Sigmoid colon (tissue), 7 donors: ENCODE results near the gene GATA5. TPM values are rescaled to one million over a fixed set of nuclear protein-coding genes. Genes with fewer than 3 reads are reported as not detected.

ENCODE experiments used
- DNase-seq: peaks from one replicate; pipeline ENCODE4 v3.0.0-alpha.2; 2019
- H3K27ac ChIP-seq, 4 donors: fragments of 200-600 bp; sonication (generic); one replicate each; pipeline ENCODE4 v1.5.1; 2016 to 2019; ENCODE audit warnings: mild to moderate bottlenecking in 1 of 4
- H3K27me3 ChIP-seq, 3 donors: fragments of 200-600 bp; sonication (generic); one replicate each; pipeline ENCODE4 v1.5.1; 2019; ENCODE audit warnings: mild to moderate bottlenecking in 1 of 3
- H3K36me3 ChIP-seq, 4 donors: fragments of 200-600 bp; sonication (generic); one replicate each; pipeline ENCODE4 v1.5.1; 2016 to 2019
- H3K4me1 ChIP-seq, 4 donors: fragments of 200-600 bp; sonication (generic); one replicate each; pipeline ENCODE4 v1.5.1; 2017 to 2019
- H3K4me3 ChIP-seq, 4 donors: fragments of 200-600 bp; sonication (generic); one replicate each; pipeline ENCODE4 v1.5.1; 2017 to 2019; ENCODE audit warnings: mild to moderate bottlenecking in 2 of 4, moderate library complexity in 1 of 4
- H3K9me3 ChIP-seq, 4 donors: fragments of 200-600 bp in 3 of 4; sonication (generic) in 3 of 4; one replicate each; pipeline versions ENCODE4 v1.5.1 to v1.6.1; 2013 to 2019
- EP300 ChIP-seq, 4 donors: sonication (generic); formaldehyde crosslinking; IDR thresholded peaks; one replicate each; pipeline ENCODE4 v1.6.1; 2017; ENCODE audit warnings: antibody characterized with exemption in 4 of 4
- POLR2A ChIP-seq, 2 donors: fragments of 450-650 bp; IDR thresholded peaks; one replicate each; pipeline ENCODE4 v1.6.1; 2016; ENCODE audit warnings: antibody characterized with exemption in 2 of 2, mild to moderate bottlenecking in 2 of 2, moderate library complexity in 2 of 2
- POLR2AphosphoS5 ChIP-seq, 4 donors: sonication (generic); formaldehyde crosslinking; IDR thresholded peaks; one replicate each; pipeline ENCODE4 v1.6.1; 2017; ENCODE audit warnings: antibody characterized with exemption in 4 of 4
- WGBS, 2 donors: extraction: QIAGEN DNeasy Blood & Tissue Kit; methylation state at CpG; one replicate each; pipeline ENCODE4 v1.1.7; 2013; 5-methylcytosine and 5-hydroxymethylcytosine counted together
- intact Hi-C: fragments of 100-400 bp; cut with DNase I; formaldehyde crosslinking; loops from one replicate; pipeline ENCODE4 v1.15.1; 2023
- polyA plus RNA-seq, 3 donors: library from polyadenylated mRNA; stranded (reverse); fragments of 200-250 nt; gene quantifications; one replicate each; pipeline ENCODE4 v1.2.3, GENCODE V29; 2013
- total RNA-seq, 4 donors: library from RNA; depleted of rRNA; stranded (reverse); fragments of >200 nt; gene quantifications; one replicate each; pipeline ENCODE4 v1.1.0, GENCODE V29; 2016
- TF ChIP-seq, protein P1 (sequence below), 4 experiments: fragments of 450-650 bp in 3 of 4; fragments of 200-600 bp in 1 of 4; IDR thresholded peaks; one replicate each; pipeline ENCODE4 v1.5.1; 2016 to 2019; ENCODE audit warnings: antibody characterized with exemption in 4 of 4, mild to moderate bottlenecking in 3 of 4, moderate library complexity in 2 of 4
- donor health status: healthy with polysubstance abuse.
- donor health status: Bipolar disorder and iron deficiency.
- donor health status: healthy.

GATA5 gene
- total and polyA plus RNA-seq, 7 donors, result 0.03 to 0.36 TPM; not detected in 5

DNA sequence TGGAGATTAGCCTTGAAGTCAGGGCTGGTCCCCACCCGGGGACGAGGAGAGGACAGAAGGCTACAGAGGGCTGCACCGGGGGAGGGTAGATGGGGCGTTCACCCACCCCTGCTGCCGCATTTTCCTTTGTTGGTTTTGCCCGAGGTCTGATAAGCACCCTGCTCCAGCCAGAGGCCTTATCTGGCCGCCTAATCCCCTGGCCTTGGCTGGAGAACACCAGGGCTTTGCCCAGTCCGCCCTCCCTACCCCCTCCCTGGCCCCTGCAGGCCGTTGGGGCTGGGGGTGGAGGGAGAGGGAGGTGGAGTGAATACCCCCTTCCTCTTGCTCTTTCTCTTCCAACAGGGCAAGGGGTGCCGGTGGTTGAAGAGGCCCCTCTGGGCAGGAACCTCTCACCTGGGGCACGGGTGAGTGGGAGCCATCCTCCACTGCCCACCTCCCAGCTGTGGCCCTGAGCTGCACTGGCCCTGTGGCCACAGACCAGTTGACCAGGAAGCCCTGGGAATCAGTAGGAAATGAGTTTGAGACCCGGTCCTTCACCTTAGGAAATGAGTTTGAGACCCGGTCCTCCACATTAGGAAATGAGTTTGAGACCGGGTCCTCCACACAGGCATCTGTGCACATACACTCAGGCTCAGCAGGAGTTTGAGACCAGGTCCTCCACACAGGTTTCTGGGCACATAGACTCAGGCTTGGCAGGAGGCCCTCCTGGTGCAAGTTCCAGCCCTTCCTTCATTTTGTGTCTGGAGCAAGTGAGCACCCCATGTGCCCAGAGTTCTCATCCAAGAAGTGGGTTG is 12.0 kb upstream of the GATA5 start:
- Histone ChIP-seq H3K4me1 (no peaks in the 10 kb centered on the region), H3K27me3 (peaks cover 7 to 61% (median 44%) of the 10 kb centered on the region in 3 donors), H3K27ac (no peak overlapping the region), H3K36me3 (no peaks in the 10 kb centered on the region), H3K4me3 (no peak overlapping the region), H3K9me3 (no peaks in the 10 kb centered on the region)
- WGBS, 2 donors, result 40 to 51% methylated on average over 14 of the region's 14 CpGs
- no peak for TF ChIP-seq POLR2A (IDR thresholded peaks at IDR 0.05)
- TF ChIP-seq, protein P1, sequence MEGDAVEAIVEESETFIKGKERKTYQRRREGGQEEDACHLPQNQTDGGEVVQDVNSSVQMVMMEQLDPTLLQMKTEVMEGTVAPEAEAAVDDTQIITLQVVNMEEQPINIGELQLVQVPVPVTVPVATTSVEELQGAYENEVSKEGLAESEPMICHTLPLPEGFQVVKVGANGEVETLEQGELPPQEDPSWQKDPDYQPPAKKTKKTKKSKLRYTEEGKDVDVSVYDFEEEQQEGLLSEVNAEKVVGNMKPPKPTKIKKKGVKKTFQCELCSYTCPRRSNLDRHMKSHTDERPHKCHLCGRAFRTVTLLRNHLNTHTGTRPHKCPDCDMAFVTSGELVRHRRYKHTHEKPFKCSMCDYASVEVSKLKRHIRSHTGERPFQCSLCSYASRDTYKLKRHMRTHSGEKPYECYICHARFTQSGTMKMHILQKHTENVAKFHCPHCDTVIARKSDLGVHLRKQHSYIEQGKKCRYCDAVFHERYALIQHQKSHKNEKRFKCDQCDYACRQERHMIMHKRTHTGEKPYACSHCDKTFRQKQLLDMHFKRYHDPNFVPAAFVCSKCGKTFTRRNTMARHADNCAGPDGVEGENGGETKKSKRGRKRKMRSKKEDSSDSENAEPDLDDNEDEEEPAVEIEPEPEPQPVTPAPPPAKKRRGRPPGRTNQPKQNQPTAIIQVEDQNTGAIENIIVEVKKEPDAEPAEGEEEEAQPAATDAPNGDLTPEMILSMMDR (IDR thresholded peaks at IDR 0.05), result no peak
- TF ChIP-seq EP300 (IDR thresholded peaks at IDR 0.05), result no peak
- TF ChIP-seq POLR2AphosphoS5 (IDR thresholded peaks at IDR 0.05), result no peak
- intact Hi-C loops, result no loop called here
- no peak for DNase-seq

DNA sequence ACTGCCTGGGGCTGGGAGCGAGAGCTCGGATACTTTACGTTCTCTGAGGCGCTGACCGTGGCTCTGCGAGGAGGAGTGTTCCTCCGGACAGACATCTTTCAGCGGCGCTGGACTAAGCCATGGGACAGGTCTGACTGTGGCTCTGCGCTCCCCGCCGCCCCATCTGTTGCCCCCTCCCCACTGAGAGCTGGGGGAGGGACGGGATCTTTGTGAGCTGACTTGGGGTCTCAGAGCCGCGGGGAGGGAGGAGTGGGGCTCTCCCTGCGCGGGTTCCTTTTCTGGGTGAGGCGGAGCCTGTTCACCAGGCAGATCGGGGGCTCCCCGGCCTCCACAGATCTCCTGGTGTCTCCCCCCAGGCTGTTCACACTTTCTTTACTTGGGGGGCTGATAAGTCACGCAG is 11.3 kb upstream of the GATA5 start:
- no peaks in the 10 kb centered on the region for H3K36me3 ChIP-seq
- TF ChIP-seq POLR2A (IDR thresholded peaks at IDR 0.05) (no peak), EP300 (IDR thresholded peaks at IDR 0.05) (no peak), POLR2AphosphoS5 (IDR thresholded peaks at IDR 0.05) (no peak)
- TF ChIP-seq, protein P1 (IDR thresholded peaks at IDR 0.05), result no peak
- DNase-seq, result no peak
- H3K4me1 ChIP-seq, result no peaks in the 10 kb centered on the region
- intact Hi-C loops, result no loop called here
- no peak overlapping the region for H3K4me3 ChIP-seq
- H3K9me3 ChIP-seq, result no peaks in the 10 kb centered on the region
- 68 to 80% methylated on average over 21 of the region's 21 CpGs for WGBS, 2 donors
- H3K27ac ChIP-seq, result no peak overlapping the region
- peaks cover 7 to 67% (median 50%) of the 10 kb centered on the region in 3 donors for H3K27me3 ChIP-seq

DNA sequence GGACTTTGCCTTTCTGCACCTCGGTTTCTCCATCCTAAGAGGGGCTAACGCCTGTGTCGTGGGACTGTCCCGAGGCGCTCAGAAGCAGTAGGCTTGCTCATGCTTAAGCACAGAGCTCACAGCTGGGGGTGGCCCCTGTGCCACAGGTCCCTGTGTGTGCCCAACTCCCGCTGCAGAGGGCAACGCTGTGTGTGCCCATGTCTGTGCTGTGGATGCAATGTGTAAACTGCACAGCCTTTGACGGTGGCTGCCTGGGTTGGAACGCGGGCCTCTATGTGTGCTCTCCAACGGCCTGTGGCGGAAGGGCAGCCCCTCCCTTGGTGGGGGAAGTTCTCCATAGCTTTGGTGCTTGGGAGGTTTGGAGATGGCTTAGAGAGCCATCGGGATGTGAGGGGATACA is 10.7 kb upstream of the GATA5 start:
- Histone ChIP-seq H3K9me3 (no peaks in the 10 kb centered on the region), H3K27me3 (peaks cover 7 to 74% (median 56%) of the 10 kb centered on the region in 3 donors), H3K36me3 (no peaks in the 10 kb centered on the region), H3K27ac (no peak overlapping the region), H3K4me3 (no peak overlapping the region), H3K4me1 (no peaks in the 10 kb centered on the region)
- no peak for DNase-seq
- 60 to 71% methylated on average over 13 of the region's 13 CpGs for WGBS, 2 donors
- no peak for TF ChIP-seq POLR2A (IDR thresholded peaks at IDR 0.05)
- TF ChIP-seq, protein P1 (IDR thresholded peaks at IDR 0.05), result no peak
- TF ChIP-seq EP300 (IDR thresholded peaks at IDR 0.05), result no peak
- no peak for TF ChIP-seq POLR2AphosphoS5 (IDR thresholded peaks at IDR 0.05)
- intact Hi-C loops, result no loop called here

DNA sequence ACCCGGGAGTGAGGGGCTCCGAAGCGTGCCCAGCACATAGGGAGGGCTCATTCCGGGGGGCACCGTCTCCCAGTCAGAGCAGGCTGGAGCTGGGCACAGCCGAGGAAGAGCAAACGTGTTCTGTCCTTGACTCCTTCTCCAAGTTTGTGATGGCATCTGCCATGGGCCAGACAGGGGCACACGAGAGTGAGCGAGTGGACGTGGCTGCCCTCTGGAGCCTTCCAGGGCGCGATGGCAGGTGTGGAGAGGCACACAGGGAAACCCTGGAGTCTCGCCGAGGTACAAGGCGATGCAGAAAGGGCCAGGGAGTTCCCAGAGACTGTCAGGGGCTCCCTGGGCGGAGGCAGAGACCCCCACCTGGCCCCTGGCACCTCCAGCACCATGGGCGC is 9.9 kb upstream of the GATA5 start:
- no peaks in the 10 kb centered on the region for H3K4me1 ChIP-seq
- intact Hi-C loops, result no loop called here

More for the DNA sequence above, 9.9 kb upstream of the GATA5 start:
- DNase-seq, result no peak
- no peak overlapping the region for H3K4me3 ChIP-seq
- WGBS, 2 donors, result 40 to 55% methylated on average over 17 of the region's 17 CpGs
- TF ChIP-seq POLR2A (IDR thresholded peaks at IDR 0.05) (no peak), EP300 (IDR thresholded peaks at IDR 0.05) (no peak), POLR2AphosphoS5 (IDR thresholded peaks at IDR 0.05) (no peak)
- TF ChIP-seq, protein P1 (IDR thresholded peaks at IDR 0.05), result no peak
- H3K36me3 ChIP-seq, result no peaks in the 10 kb centered on the region
- no peak overlapping the region for H3K27ac ChIP-seq
- H3K27me3 ChIP-seq, result peaks cover 11 to 82% (median 64%) of the 10 kb centered on the region in 3 donors
- H3K9me3 ChIP-seq, result no peaks in the 10 kb centered on the region
